ENCODE measurements around the gene RTN4RL1.
"Not testable (repeated sequence)": the region's sequence is repeated elsewhere in the genome, so short reads cannot be mapped to it uniquely, and the experiment has no call there.

The RTN4RL1 gene

GRCh38 chr17:1899403-1900000, 125.6 kb downstream of the RTN4RL1 start:
- DNase-seq, result no peak

GRCh38 chr17:1898872-1899271, 126.3 kb downstream of the RTN4RL1 start:
- DNase-seq, result no peak

GRCh38 chr17:1898332-1898731, 126.8 kb downstream of the RTN4RL1 start:
- DNase-seq, result no peak

- DNase-seq, result no peak
Observed at GRCh38 chr17:1897105-1897656, 128.0 kb downstream of the RTN4RL1 start.

GRCh38 chr17:1896243-1897104, 128.7 kb downstream of the RTN4RL1 start:
- no peak for DNase-seq

- not testable (repeated sequence) for DNase-seq
Observed at GRCh38 chr17:1895479-1895878, 129.7 kb downstream of the RTN4RL1 start.

GRCh38 chr17:1894753-1895339, 130.3 kb downstream of the RTN4RL1 start:
- no peak for DNase-seq

- DNase-seq, result no peak
Observed at GRCh38 chr17:1890758-1891450, 134.2 kb downstream of the RTN4RL1 start.

- no peak for DNase-seq
Observed at GRCh38 chr17:1888741-1889140, 136.4 kb downstream of the RTN4RL1 start.

Data from nucleus accumbens (tissue), 56 donors.